A549 (cell line): ENCODE data around the gene PKHD1. TPM values are rescaled to one million over a fixed set of nuclear protein-coding genes. Genes with fewer than 3 reads are reported as not detected.

Source experiments
- ATAC-seq, 2 experiments: fragments of 200-7000 bp in 1 of 2; fragments of >200 bp in 1 of 2; cut with Nextera tagmentation in 1 of 2; cut with Tn5 transposase in 1 of 2; 3 replicates each; pipeline versions ENCODE4 v1.8.0 to v1.9.1; 2018 to 2020; ENCODE audit warnings: mild to moderate bottlenecking in 1 of 2, moderate library complexity in 1 of 2
- CTCF ChIA-PET: fragments of 300-600 bp; sonication (Branson Sonifier 250); formaldehyde crosslinking; extraction: SDS; loops from one replicate; lab custom pipeline; 2021; ENCODE audit warnings: antibody characterized with exemption, inconsistent platforms; lab: Yijun Ruan, JAX
- POLR2A ChIA-PET: fragments of 350-600 bp; formaldehyde crosslinking; extraction: SDS; loops from one replicate; lab custom pipeline; 2021; ENCODE audit warnings: antibody characterized with exemption, inconsistent platforms; lab: Yijun Ruan, JAX
- DNase-seq, 2 experiments: peaks; one replicate each; pipeline versions ENCODE4 v3.0.0 to v3.0.0-alpha.2; 2011 to 2016; ENCODE audit warnings: low read depth in 1 of 2, low spot score in 1 of 2
- FAIRE-seq: peaks from 2 replicates; lab custom pipeline; 2011; peaks lifted over from hg19 to GRCh38; lab: Jason Lieb, UNC
- H3K27ac ChIP-seq, 2 experiments: fragments of >200 bp; sonication (Bioruptor Twin); formaldehyde crosslinking; 3 replicates each; pipeline ENCODE4 v1.5.1; 2016 to 2017
- H3K4me1 ChIP-seq: fragments of >200 bp; sonication (Bioruptor Twin); formaldehyde crosslinking; 3 replicates; pipeline ENCODE4 v1.6.1; 2016
- H3K4me2 ChIP-seq: fragments of >200 bp; sonication (Bioruptor Twin); formaldehyde crosslinking; 3 replicates; pipeline ENCODE4 v1.6.1; 2016
- H3K4me3 ChIP-seq: fragments of >200 bp; sonication (Bioruptor Twin); formaldehyde crosslinking; 3 replicates; pipeline ENCODE4 v1.5.1; 2016
- H3K9me3 ChIP-seq: fragments of >200 bp; sonication (Bioruptor Twin); formaldehyde crosslinking; 3 replicates; pipeline ENCODE4 v1.6.1; 2016
- CBX2 ChIP-seq: fragments of 200-600 bp; sonication (generic); IDR thresholded peaks from 2 replicates; pipeline ENCODE4 v1.6.1; 2016; ENCODE audit warnings: low read depth, mild to moderate bottlenecking, borderline replicate concordance
- CEBPB ChIP-seq, 2 experiments: fragments of >200 bp in 1 of 2; sonication (Bioruptor Twin) in 1 of 2; formaldehyde crosslinking in 1 of 2; IDR thresholded peaks; 2 replicates each; pipeline ENCODE4 v1.6.1; 2012 to 2016
- CHD4 ChIP-seq: fragments of 200-600 bp; sonication (generic); IDR thresholded peaks from 2 replicates; pipeline ENCODE4 v1.6.1; 2016; ENCODE audit warnings: antibody characterized with exemption, mild to moderate bottlenecking, borderline replicate concordance
- EHF ChIP-seq: fragments of 250-450 bp; sonication (Bioruptor Pico); IDR thresholded peaks from 2 replicates; pipeline ENCODE4 v1.5.0; 2020; ENCODE audit warnings: mild to moderate bottlenecking
- ESRRA ChIP-seq: fragments of 150-350 bp; IDR thresholded peaks from 2 replicates; pipeline ENCODE4 v1.6.1; 2014; ENCODE audit warnings: mild to moderate bottlenecking, low read length, borderline replicate concordance
- FOSB ChIP-seq: fragments of 250-450 bp; sonication (Bioruptor Pico); IDR thresholded peaks from 2 replicates; pipeline ENCODE4 v1.5.0; 2020; ENCODE audit warnings: mild to moderate bottlenecking, moderate library complexity
- FOSL2 ChIP-seq, 2 experiments: fragments of 450-650 bp in 1 of 2; fragments of >200 bp in 1 of 2; sonication (Bioruptor Twin) in 1 of 2; formaldehyde crosslinking; IDR thresholded peaks; 2 replicates each; pipeline versions ENCODE4 v1.5.0 to v1.6.1; 2016 to 2020; ENCODE audit warnings: mild to moderate bottlenecking in 1 of 2, moderate library complexity in 1 of 2
- HDAC2 ChIP-seq: fragments of 200-600 bp; sonication (generic); IDR thresholded peaks from 2 replicates; pipeline ENCODE4 v1.6.1; 2016
- HOXA7 ChIP-seq: fragments of 250-450 bp; sonication (Bioruptor Pico); IDR thresholded peaks from 2 replicates; pipeline ENCODE4 v1.5.0; 2020; ENCODE audit warnings: mild to moderate bottlenecking, moderate library complexity
- HOXB13 ChIP-seq: fragments of 250-450 bp; sonication (Bioruptor Pico); IDR thresholded peaks from 2 replicates; pipeline ENCODE4 v1.5.0; 2020; ENCODE audit warnings: low read depth, mild to moderate bottlenecking, moderate library complexity
- HOXB5 ChIP-seq: fragments of 250-450 bp; sonication (Bioruptor Pico); IDR thresholded peaks from 2 replicates; pipeline ENCODE4 v1.5.0; 2020; ENCODE audit warnings: mild to moderate bottlenecking, moderate library complexity
- KDM1A ChIP-seq: fragments of 200-600 bp; sonication (generic); IDR thresholded peaks from 2 replicates; pipeline ENCODE4 v1.6.1; 2016; ENCODE audit warnings: low read depth, mild to moderate bottlenecking
- MAFK ChIP-seq: fragments of 450-650 bp; IDR thresholded peaks from 2 replicates; pipeline ENCODE4 v1.6.1; 2014; ENCODE audit not compliant: partially characterized antibody
- MYC ChIP-seq: IDR thresholded peaks from 2 replicates; pipeline ENCODE4 v1.6.1; 2012; ENCODE audit warnings: mild to moderate bottlenecking, inconsistent platforms, low read length, improper control_type of control experiment, borderline replicate concordance
- POLR2AphosphoS2 ChIP-seq: conservative IDR thresholded peaks from 2 replicates; pipeline ENCODE4 v1.6.1; 2012; ENCODE audit warnings: low read length, improper control_type of control experiment, inconsistent platforms
- RAD21 ChIP-seq, 2 experiments: fragments of >200 bp in 1 of 2; sonication (Bioruptor Twin) in 1 of 2; formaldehyde crosslinking in 1 of 2; IDR thresholded peaks in 1 of 2; conservative IDR thresholded peaks in 1 of 2; 2 replicates in 1 of 2; 3 replicates in 1 of 2; pipeline ENCODE4 v1.6.1; 2012 to 2018; ENCODE audit warnings: inconsistent platforms in 1 of 2
- RARB ChIP-seq: fragments of 250-450 bp; sonication (Bioruptor Pico); IDR thresholded peaks from 2 replicates; pipeline ENCODE4 v1.8.0; 2021; ENCODE audit warnings: mild to moderate bottlenecking, moderate library complexity
- RNF2 ChIP-seq: fragments of 200-600 bp; sonication (generic); IDR thresholded peaks from 2 replicates; pipeline ENCODE4 v1.6.1; 2016; ENCODE audit warnings: low read depth, mild to moderate bottlenecking, antibody characterized with exemption, moderate library complexity, borderline replicate concordance
- SMC3 ChIP-seq: fragments of >200 bp; sonication (Bioruptor Twin); formaldehyde crosslinking; IDR thresholded peaks from 3 replicates; pipeline ENCODE4 v1.6.1; 2018; ENCODE audit warnings: inconsistent platforms
- TFCP2L1 ChIP-seq: fragments of 250-450 bp; sonication (Bioruptor Pico); IDR thresholded peaks from 2 replicates; pipeline ENCODE4 v1.5.0; 2021; ENCODE audit warnings: mild to moderate bottlenecking
- TP53 ChIP-seq: fragments of 250-450 bp; sonication (Bioruptor Pico); IDR thresholded peaks from 2 replicates; pipeline ENCODE4 v1.5.0; 2021; ENCODE audit warnings: mild to moderate bottlenecking, moderate library complexity
- ZFP36 ChIP-seq: fragments of 450-650 bp; IDR thresholded peaks from 2 replicates; pipeline ENCODE4 v1.6.1; 2014; ENCODE audit warnings: borderline replicate concordance; ENCODE audit not compliant: partially characterized antibody
- WGBS: methylation state at CpG from one replicate; pipeline ENCODE4 v1.1.6; 2017; ENCODE audit errors: missing lambda C conversion rate; 5-methylcytosine and 5-hydroxymethylcytosine counted together
- polyA plus RNA-seq, 4 experiments: library from polyadenylated mRNA; depleted of rRNA in 3 of 4; stranded (reverse); fragments of >200 nt; fragmentation: RNase III in 1 of 4; extraction: RNeasy Plus Mini Kit Qiagen cat#74134 plus additional on column Dnase treatment in 1 of 4; gene quantifications; 2 replicates in 3 of 4; 3 replicates in 1 of 4; pipeline ENCODE4 v1.2.3, GENCODE V29; 2011 to 2017
- TF ChIP-seq, protein P1 (sequence below): fragments of >200 bp; sonication (Bioruptor Twin); formaldehyde crosslinking; IDR thresholded peaks from 3 replicates; pipeline ENCODE4 v1.5.1; 2016
- TF ChIP-seq, protein P2 (sequence below): fragments of >200 bp; sonication (Bioruptor Twin); formaldehyde crosslinking; IDR thresholded peaks from 3 replicates; pipeline ENCODE4 v1.6.1; 2016
- TF ChIP-seq, protein P3 (sequence below): fragments of >200 bp; sonication (Bioruptor Twin); formaldehyde crosslinking; IDR thresholded peaks from 2 replicates; pipeline ENCODE4 v1.6.1; 2016
- TF ChIP-seq, protein P4 (sequence below): IDR thresholded peaks from 2 replicates; pipeline ENCODE4 v1.6.1; 2012; ENCODE audit warnings: low read depth, borderline replicate concordance

PKHD1 gene
- polyA plus RNA-seq, 2 of the 4 experiments (the other 2 are of a cell fraction) = not detected

GRCh38 chr6:52024451-52025068 lies 62.9 kb downstream of the PKHD1 start:
- Histone ChIP-seq H3K4me1 (no peaks in the 10 kb centered on the region), H3K27ac (no peak overlapping the region), H3K4me3 (no peak overlapping the region), H3K9me3 (no peaks in the 10 kb centered on the region), H3K4me2 (no peak overlapping the region)
- TF ChIP-seq MYC = no peak
- TF ChIP-seq FOSB = no peak
- TF ChIP-seq KDM1A = no peak
- TF ChIP-seq RNF2 = no peak
- no peak for TF ChIP-seq POLR2AphosphoS2
- TF ChIP-seq MAFK = no peak
- no peak for TF ChIP-seq EHF
- no peak for TF ChIP-seq CBX2
- ChIA-PET POLR2A (no interaction called here), CTCF (interaction anchor here (0.6 to 1.5 kb wide), 5 partner anchors 22 to 1348 kb away, joined by 3 to 5 read pairs (median 3); no protein-coding TSS in a partner anchor)
- 31% methylated on average over 8 of the region's 12 CpGs for WGBS
- DNase-seq (no peak), FAIRE-seq (no peak), ATAC-seq (no peak)

DNA sequence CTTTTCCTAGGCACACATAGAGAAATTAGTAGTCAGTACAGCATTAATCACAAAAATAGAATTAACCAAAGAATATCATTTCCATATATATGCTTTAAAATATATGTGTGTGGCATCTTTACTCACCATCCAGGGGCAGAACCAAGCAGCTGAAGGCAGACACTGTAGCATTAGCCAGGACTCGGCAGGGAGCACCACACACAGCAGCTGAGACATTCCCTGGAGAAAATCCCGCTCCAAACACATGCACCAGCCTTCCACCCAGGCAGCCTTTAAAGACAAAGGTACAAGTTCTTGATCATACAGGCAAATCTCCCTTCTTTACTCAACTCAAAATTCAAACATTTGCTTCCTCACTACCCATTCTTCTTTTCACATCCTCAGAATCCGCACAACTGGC lies 64.7 kb downstream of the PKHD1 start:
- TF ChIP-seq ZFP36 (no peak), HOXA7 (CRISPR knock-in tag) (no peak), MAFK (no peak), RARB (CRISPR knock-in tag) (no peak), EHF (no peak), CHD4 (no peak), KDM1A (no peak), HOXB13 (CRISPR knock-in tag) (no peak), CEBPB (IDR thresholded peaks at IDR 0.05) (no peak), TP53 (no peak), FOSB (no peak), RAD21 (conservative IDR thresholded peaks at IDR 0.05 in 1 of 2, IDR thresholded peaks at IDR 0.05 in 1 of 2) (no peak), TFCP2L1 (CRISPR knock-in tag) (no peak), HDAC2 (no peak)
- TF ChIP-seq, protein P1, sequence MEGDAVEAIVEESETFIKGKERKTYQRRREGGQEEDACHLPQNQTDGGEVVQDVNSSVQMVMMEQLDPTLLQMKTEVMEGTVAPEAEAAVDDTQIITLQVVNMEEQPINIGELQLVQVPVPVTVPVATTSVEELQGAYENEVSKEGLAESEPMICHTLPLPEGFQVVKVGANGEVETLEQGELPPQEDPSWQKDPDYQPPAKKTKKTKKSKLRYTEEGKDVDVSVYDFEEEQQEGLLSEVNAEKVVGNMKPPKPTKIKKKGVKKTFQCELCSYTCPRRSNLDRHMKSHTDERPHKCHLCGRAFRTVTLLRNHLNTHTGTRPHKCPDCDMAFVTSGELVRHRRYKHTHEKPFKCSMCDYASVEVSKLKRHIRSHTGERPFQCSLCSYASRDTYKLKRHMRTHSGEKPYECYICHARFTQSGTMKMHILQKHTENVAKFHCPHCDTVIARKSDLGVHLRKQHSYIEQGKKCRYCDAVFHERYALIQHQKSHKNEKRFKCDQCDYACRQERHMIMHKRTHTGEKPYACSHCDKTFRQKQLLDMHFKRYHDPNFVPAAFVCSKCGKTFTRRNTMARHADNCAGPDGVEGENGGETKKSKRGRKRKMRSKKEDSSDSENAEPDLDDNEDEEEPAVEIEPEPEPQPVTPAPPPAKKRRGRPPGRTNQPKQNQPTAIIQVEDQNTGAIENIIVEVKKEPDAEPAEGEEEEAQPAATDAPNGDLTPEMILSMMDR = no peak
- TF ChIP-seq, protein P2, sequence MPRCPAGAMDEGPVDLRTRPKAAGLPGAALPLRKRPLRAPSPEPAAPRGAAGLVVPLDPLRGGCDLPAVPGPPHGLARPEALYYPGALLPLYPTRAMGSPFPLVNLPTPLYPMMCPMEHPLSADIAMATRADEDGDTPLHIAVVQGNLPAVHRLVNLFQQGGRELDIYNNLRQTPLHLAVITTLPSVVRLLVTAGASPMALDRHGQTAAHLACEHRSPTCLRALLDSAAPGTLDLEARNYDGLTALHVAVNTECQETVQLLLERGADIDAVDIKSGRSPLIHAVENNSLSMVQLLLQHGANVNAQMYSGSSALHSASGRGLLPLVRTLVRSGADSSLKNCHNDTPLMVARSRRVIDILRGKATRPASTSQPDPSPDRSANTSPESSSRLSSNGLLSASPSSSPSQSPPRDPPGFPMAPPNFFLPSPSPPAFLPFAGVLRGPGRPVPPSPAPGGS = no peak
- FAIRE-seq (no peak), ATAC-seq (no peak), DNase-seq (no peak)
- H3K4me2 ChIP-seq = no peak overlapping the region
- ChIA-PET POLR2A (no interaction called here), CTCF (interaction anchor here (2.0 kb wide), 1 partner anchor 1207 kb away, joined by 4 read pairs; no protein-coding TSS in a partner anchor)
- no peaks in the 10 kb centered on the region for H3K4me1 ChIP-seq
- 5% methylated on average over 3 of the region's 3 CpGs for WGBS
- H3K9me3 ChIP-seq = no peaks in the 10 kb centered on the region
- H3K4me3 ChIP-seq = no peak overlapping the region
- no peak overlapping the region for H3K27ac ChIP-seq

- FAIRE-seq (no peak), DNase-seq (peak; percentile 1 to 10)
- POLR2A ChIA-PET = no interaction called here
- no peak for TF ChIP-seq HOXA7 (CRISPR knock-in tag)
- no peak for TF ChIP-seq HDAC2
- TF ChIP-seq ESRRA = no peak
- TF ChIP-seq SMC3 = peak; percentile 33; the same call in 1 of the 3 replicates
- TF ChIP-seq, protein P3, sequence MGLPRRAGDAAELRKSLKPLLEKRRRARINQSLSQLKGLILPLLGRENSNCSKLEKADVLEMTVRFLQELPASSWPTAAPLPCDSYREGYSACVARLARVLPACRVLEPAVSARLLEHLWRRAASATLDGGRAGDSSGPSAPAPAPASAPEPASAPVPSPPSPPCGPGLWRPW = no peak
- no peak for TF ChIP-seq FOSL2 (IDR thresholded peaks at IDR 0.05)
- no peak for TF ChIP-seq FOSL2 (CRISPR knock-in tag; IDR thresholded peaks at IDR 0.05)
- no peak for TF ChIP-seq HOXB5 (CRISPR knock-in tag)
- no peak for TF ChIP-seq KDM1A
- TF ChIP-seq CEBPB (IDR thresholded peaks at IDR 0.05) = peak in 1 of 2 experiments; percentile 33; a peak in 1 of 4 replicates
- TF ChIP-seq, protein P1 = peak; percentile 63
- TF ChIP-seq, protein P4, sequence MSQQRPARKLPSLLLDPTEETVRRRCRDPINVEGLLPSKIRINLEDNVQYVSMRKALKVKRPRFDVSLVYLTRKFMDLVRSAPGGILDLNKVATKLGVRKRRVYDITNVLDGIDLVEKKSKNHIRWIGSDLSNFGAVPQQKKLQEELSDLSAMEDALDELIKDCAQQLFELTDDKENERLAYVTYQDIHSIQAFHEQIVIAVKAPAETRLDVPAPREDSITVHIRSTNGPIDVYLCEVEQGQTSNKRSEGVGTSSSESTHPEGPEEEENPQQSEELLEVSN = no peak
Measured at GRCh38 chr6:52020945-52021570, 66.4 kb downstream of the PKHD1 start.

More at GRCh38 chr6:52020945-52021570, 66.4 kb downstream of the PKHD1 start:
- ATAC-seq = 0 out of 6 replicates have a peak, but pooled peaks of 1 of the 2 experiments have one; percentile 44
- Histone ChIP-seq H3K4me3 (no peak overlapping the region), H3K4me1 (no peaks in the 10 kb centered on the region), H3K9me3 (no peaks in the 10 kb centered on the region), H3K27ac (no peak overlapping the region), H3K4me2 (no peak overlapping the region)
- WGBS = 83% methylated on average over 2 of the region's 2 CpGs
- CTCF ChIA-PET = interaction anchor here (0.6 to 2.4 kb wide), 7 partner anchors 10 to 1205 kb away, joined by 3 to 9 read pairs (median 4); no protein-coding TSS in a partner anchor
